Progenitor cell of endocrine pancreas (in vitro differentiated cells): Measurements from ENCODE around the gene DTNA. TPM values are rescaled to one million over a fixed set of nuclear protein-coding genes. Genes with fewer than 3 reads are reported as not detected.
"Not testable (repeated sequence)": the region's sequence is repeated elsewhere in the genome, so short reads cannot be mapped to it uniquely, and the experiment has no call there.

Experiments
- DNase-seq: peaks from one replicate; pipeline ENCODE4 v3.0.0; 2021; ENCODE audit warnings: low spot score; ENCODE audit not compliant: unreplicated experiment
- H3K27ac Mint-ChIP-seq: 2 replicates; pipeline ENCODE4 v1.8.0; 2021; ENCODE audit warnings: mild to moderate bottlenecking, moderate library complexity, mixed read lengths
- H3K27me3 Mint-ChIP-seq: 2 replicates; pipeline ENCODE4 v1.8.0; 2021; ENCODE audit warnings: mixed read lengths
- H3K36me3 Mint-ChIP-seq: 2 replicates; pipeline ENCODE4 v1.8.0; 2022; ENCODE audit warnings: mixed read lengths; ENCODE audit not compliant: insufficient read depth
- H3K4me1 Mint-ChIP-seq: 2 replicates; pipeline ENCODE4 v1.8.0; 2021; ENCODE audit warnings: low read depth, mixed read lengths
- H3K4me3 Mint-ChIP-seq: 2 replicates; pipeline ENCODE4 v1.8.0; 2021; ENCODE audit warnings: low read depth, mild to moderate bottlenecking, moderate library complexity, mixed read lengths
- H3K9me3 Mint-ChIP-seq: 2 replicates; pipeline ENCODE4 v1.8.0; 2021; ENCODE audit warnings: low read depth, mixed read lengths
- CTCF ChIP-seq: fragments of 200-600 bp; sonication (generic); IDR thresholded peaks from one replicate; pipeline ENCODE4 v1.5.0; 2021; ENCODE audit warnings: antibody characterized with exemption, mild to moderate bottlenecking; ENCODE audit not compliant: unreplicated experiment
- total RNA-seq: library from RNA; stranded (reverse); gene quantifications from 2 replicates; pipeline ENCODE4 v1.2.1, GENCODE V29; 2021

Gene DTNA
- total RNA-seq, 1 donor from 2014 or later = 25.4 TPM

GRCh38 chr18:34893239-34893638 is 183.1 kb downstream of the DTNA start:
- peaks cover 19% of the 10 kb centered on the region for H3K36me3 Mint-ChIP-seq

GRCh38 chr18:34901299-34901698 is 191.2 kb downstream of the DTNA start:
- Mint-ChIP-seq H3K4me3 (no peak overlapping the region), H3K9me3 (no peaks in the 10 kb centered on the region), H3K27ac (no peak overlapping the region), H3K4me1 (no peaks in the 10 kb centered on the region), H3K36me3 (no peaks in the 10 kb centered on the region), H3K27me3 (no peaks in the 10 kb centered on the region)
- no peak for TF ChIP-seq CTCF
- DNase-seq = no peak

More at GRCh38 chr18:34893239-34893638, 183.1 kb downstream of the DTNA start:
- H3K4me3 Mint-ChIP-seq = no peak overlapping the region
- no peaks in the 10 kb centered on the region for H3K27me3 Mint-ChIP-seq
- H3K9me3 Mint-ChIP-seq = peaks cover 19% of the 10 kb centered on the region
- no peak for TF ChIP-seq CTCF
- peaks cover 2% of the 10 kb centered on the region for H3K4me1 Mint-ChIP-seq
- DNase-seq = no peak
- no peak overlapping the region for H3K27ac Mint-ChIP-seq

- Mint-ChIP-seq H3K9me3 (peaks cover 5% of the 10 kb centered on the region), H3K36me3 (no peaks in the 10 kb centered on the region), H3K27ac (no peak overlapping the region), H3K27me3 (no peaks in the 10 kb centered on the region), H3K4me3 (no peak overlapping the region), H3K4me1 (no peaks in the 10 kb centered on the region)
- DNase-seq = no peak
- no peak for TF ChIP-seq CTCF
These were observed 194.9 kb downstream of the DTNA start for GRCh38 chr18:34904994-34905393.

GRCh38 chr18:34906985-34907384 is 196.9 kb downstream of the DTNA start:
- not testable (repeated sequence) for H3K9me3 Mint-ChIP-seq, H3K4me1 Mint-ChIP-seq

GRCh38 chr18:34909637-34910364 is 199.7 kb downstream of the DTNA start:
- Mint-ChIP-seq H3K4me1 (peaks cover 8% of the 10 kb centered on the region), H3K9me3 (peaks cover 5% of the 10 kb centered on the region), H3K36me3 (no peaks in the 10 kb centered on the region), H3K27me3 (no peaks in the 10 kb centered on the region), H3K27ac (no peak overlapping the region), H3K4me3 (no peak overlapping the region)
- DNase-seq = no peak
- no peak for TF ChIP-seq CTCF

More at GRCh38 chr18:34906985-34907384, 196.9 kb downstream of the DTNA start:
- DNase-seq, H3K36me3 Mint-ChIP-seq, H3K27me3 Mint-ChIP-seq, H3K4me3 Mint-ChIP-seq, H3K27ac Mint-ChIP-seq: not testable (repeated sequence)

- Mint-ChIP-seq H3K36me3 (no peaks in the 10 kb centered on the region), H3K4me3 (no peak overlapping the region), H3K27ac (no peak overlapping the region), H3K27me3 (no peaks in the 10 kb centered on the region), H3K4me1 (peaks cover 10% of the 10 kb centered on the region), H3K9me3 (peaks cover 5% of the 10 kb centered on the region)
- no peak for DNase-seq
- TF ChIP-seq CTCF = no peak
These were observed 201.0 kb downstream of the DTNA start for GRCh38 chr18:34911081-34911480.
